EH (cell line): ENCODE measurements around the gene ETV6.
A peak's percentile ranks its signal among the peaks of the same experiment; 100 is the strongest.

Source experiments
- DNase-seq: peaks from one replicate; pipeline ENCODE4 v3.0.0-alpha.2; 2015; ENCODE audit warnings: low read depth

The ETV6 gene

GRCh38 chr12:11758510-11759493, 109.3 kb downstream of the ETV6 start:
- DNase-seq: peak; percentile 74

GRCh38 chr12:11759494-11759878, 110.0 kb downstream of the ETV6 start:
- no peak for DNase-seq

- peak; percentile 25 for DNase-seq
Measured at GRCh38 chr12:11759899-11760298, 110.4 kb downstream of the ETV6 start.

GRCh38 chr12:11761869-11762567, 112.5 kb downstream of the ETV6 start:
- no peak for DNase-seq

GRCh38 chr12:11762723-11763326, 113.4 kb downstream of the ETV6 start:
- peak; percentile 66 for DNase-seq

- peak; percentile 96 for DNase-seq
Measured at GRCh38 chr12:11763760-11764520, 114.5 kb downstream of the ETV6 start.

- DNase-seq: no peak
Measured at GRCh38 chr12:11764837-11765236, 115.4 kb downstream of the ETV6 start.

GRCh38 chr12:11765421-11765816, 115.9 kb downstream of the ETV6 start:
- DNase-seq: no peak

GRCh38 chr12:11765817-11766794, 116.6 kb downstream of the ETV6 start:
- peak; percentile 89 for DNase-seq

- DNase-seq: no peak
Measured at GRCh38 chr12:11767029-11767724, 117.7 kb downstream of the ETV6 start.

GRCh38 chr12:11767798-11768197, 118.3 kb downstream of the ETV6 start:
- DNase-seq: no peak

- no peak for DNase-seq
Measured at GRCh38 chr12:11768233-11768965, 118.9 kb downstream of the ETV6 start.

- no peak for DNase-seq
Measured at GRCh38 chr12:11769723-11770514, 120.4 kb downstream of the ETV6 start.

- peak; percentile 33 for DNase-seq
Measured at GRCh38 chr12:11771356-11771755, 121.9 kb downstream of the ETV6 start.

- peak; percentile 49 for DNase-seq
Measured at GRCh38 chr12:11771895-11772502, 122.5 kb downstream of the ETV6 start.

- no peak for DNase-seq
Measured at GRCh38 chr12:11773889-11774677, 124.6 kb downstream of the ETV6 start.

- DNase-seq: no peak
Measured at GRCh38 chr12:11774821-11775220, 125.3 kb downstream of the ETV6 start.
